ENCODE measurements around the gene BEAN1. TPM values are rescaled to one million over a fixed set of nuclear protein-coding genes. Genes with fewer than 3 reads are reported as not detected.

The BEAN1 gene
- total RNA-seq, 1 experiment from 2014 or later, result 0.24 TPM

GRCh38 chr16:66420396-66420795 is 6.7 kb upstream of the BEAN1 start:
- no peak overlapping the region for H2BK15ac ChIP-seq (ENCODE audit: low read depth, low read length)
- H2AK5ac ChIP-seq (ENCODE audit: insufficient read length, low read length), result no peak overlapping the region
- no peaks in the 10 kb centered on the region for H3K9me3 ChIP-seq (ENCODE audit: control insufficient read depth, low read depth, low read length)
- no peak overlapping the region for H3K18ac ChIP-seq (ENCODE audit: insufficient read length, low read depth, low read length)
- H4K91ac ChIP-seq (ENCODE audit: insufficient read length, low read depth, low read length), result no peak overlapping the region
- H3K4ac ChIP-seq (ENCODE audit: low read depth, low read length), result no peak overlapping the region
- H3K27ac ChIP-seq (ENCODE audit: insufficient read length, low read depth, low read length), result no peak overlapping the region
- no peak overlapping the region for H2AFZ ChIP-seq (ENCODE audit: low read length)
- no peak overlapping the region for H3T11ph ChIP-seq (ENCODE audit: low read length)
- H4K20me1 ChIP-seq (ENCODE audit: control insufficient read depth, insufficient read depth, insufficient read length), result no peaks in the 10 kb centered on the region
- H3K27me3 ChIP-seq (ENCODE audit: insufficient read depth, low read length), result peaks cover 9% of the 10 kb centered on the region; the same call in 1 of the 2 replicates
- Mint-ChIP-seq H3K27ac (no peak overlapping the region), H3K36me3 (ENCODE audit: insufficient read depth in 1 of 3, low read depth in 3 of 3) (peaks cover 0 to 7% (median 2%) of the 10 kb centered on the region in 3 experiments; a peak in 3 of 7 replicates), H3K4me3 (no peak overlapping the region), H3K9me3 (peaks cover 4 to 7% of the 10 kb centered on the region in 2 experiments), H3K27me3 (ENCODE audit: low read depth) (peaks cover 71% of the 10 kb centered on the region), H3K4me1 (peaks cover 0 to 10% of the 10 kb centered on the region in 2 experiments; a peak in 2 of 4 replicates)
- no peak overlapping the region for H4K8ac ChIP-seq (replicated peaks; ENCODE audit: insufficient read length, low read depth, low read length)
- no peak overlapping the region for H3K14ac ChIP-seq (ENCODE audit: insufficient read depth, low read length)
- no peak overlapping the region for H3K9ac ChIP-seq (ENCODE audit: extremely low read depth, insufficient read length, low read length)
- H3K23me2 ChIP-seq (ENCODE audit: insufficient read length, low read depth, low read length, poor library complexity, severe bottlenecking), result no peaks in the 10 kb centered on the region
- no peaks in the 10 kb centered on the region for H3K79me2 ChIP-seq (ENCODE audit: insufficient read depth, low read length)
- no peak overlapping the region for H2BK20ac ChIP-seq (ENCODE audit: low read depth, low read length, poor library complexity, severe bottlenecking)
- no peak overlapping the region for H3K4me2 ChIP-seq (ENCODE audit: insufficient read depth, insufficient read length, low read length)
- no peaks in the 10 kb centered on the region for H3K4me1 ChIP-seq (ENCODE audit: insufficient read depth, low read length)
- no peak for TF ChIP-seq CTCF (conservative IDR thresholded peaks at IDR 0.05)
- no peak overlapping the region for H2BK12ac ChIP-seq (ENCODE audit: insufficient read length, low read depth, low read length)
- H3K23ac ChIP-seq (ENCODE audit: insufficient read length, low read depth, low read length), result no peak overlapping the region
- H2BK120ac ChIP-seq (ENCODE audit: low read depth, low read length, poor library complexity, severe bottlenecking), result no peak overlapping the region
- DNase-seq, result no peak
- no peak overlapping the region for H4K5ac ChIP-seq (ENCODE audit: insufficient read length, low read depth, low read length)
- H2BK5ac ChIP-seq (ENCODE audit: insufficient read length, low read length), result no peak overlapping the region
- no peaks in the 10 kb centered on the region for H3K79me1 ChIP-seq (ENCODE audit: insufficient read depth, low read depth, low read length, poor library complexity, severe bottlenecking)
- WGBS (ENCODE audit: extremely low coverage, insufficient read length, low lambda C conversion rate), result no CpG with 5 or more reads among the region's 1 CpG
- H3K56ac ChIP-seq (ENCODE audit: insufficient read length, low read depth, low read length), result no peak overlapping the region
